ENCODE results near the gene FAM168A. TPM values are rescaled to one million over a fixed set of nuclear protein-coding genes. Genes with fewer than 3 reads are reported as not detected.
"Not testable (repeated sequence)": the region's sequence is repeated elsewhere in the genome, so short reads cannot be mapped to it uniquely, and the experiment has no call there.

The FAM168A gene
- total RNA-seq, 1 experiment from 2014 or later = 15.3 TPM

DNA sequence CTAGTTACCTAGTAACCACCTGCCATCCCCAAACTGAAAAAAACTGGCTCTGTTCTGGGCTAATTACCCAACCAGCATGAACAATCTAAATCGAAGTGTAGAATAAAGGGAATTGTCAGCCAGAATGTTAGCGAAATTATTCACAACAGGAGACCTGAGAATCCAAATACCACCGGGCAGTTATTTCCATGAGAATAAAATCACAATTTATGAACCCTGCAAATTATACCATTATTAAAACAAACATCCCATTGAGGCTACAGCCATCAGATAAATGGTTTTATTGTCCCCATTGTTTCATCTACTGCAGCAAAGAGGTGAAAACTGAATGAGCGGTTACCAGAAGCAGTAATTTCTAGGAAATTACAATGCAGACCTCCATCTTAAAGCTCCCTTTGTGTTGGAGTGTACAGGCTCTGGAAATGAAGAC lies 21.7 kb downstream of the FAM168A start:
- Histone ChIP-seq H3K36me3 (no peaks in the 10 kb centered on the region), H3K4me3 (no peak overlapping the region), H3K27me3 (no peaks in the 10 kb centered on the region), H3K9me3 (no peaks in the 10 kb centered on the region)
- no peak for DNase-seq

DNA sequence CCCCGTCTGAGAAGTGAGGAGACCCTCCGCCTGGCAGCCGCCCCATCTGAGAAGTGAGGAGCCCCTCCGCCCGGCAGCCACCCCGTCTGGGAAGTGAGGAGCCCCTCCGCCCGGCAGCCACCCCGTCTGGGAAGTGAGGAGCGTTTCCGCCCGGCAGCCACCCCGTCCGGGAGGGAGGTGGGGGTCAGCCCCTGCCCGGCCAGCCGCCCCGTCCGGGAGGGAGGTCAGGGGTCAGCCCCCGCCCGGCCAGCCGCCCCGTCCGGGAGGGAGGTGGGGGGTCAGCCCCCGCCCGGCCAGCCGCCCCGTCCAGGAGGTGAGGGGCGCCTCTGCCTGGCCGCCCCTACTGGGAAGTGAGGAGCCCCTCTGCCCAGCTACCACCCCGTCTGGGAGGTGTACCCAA lies 25.9 kb downstream of the FAM168A start:
- H3K4me3 ChIP-seq, H3K27me3 ChIP-seq, H3K36me3 ChIP-seq, H3K9me3 ChIP-seq, DNase-seq: not testable (repeated sequence)

DNA sequence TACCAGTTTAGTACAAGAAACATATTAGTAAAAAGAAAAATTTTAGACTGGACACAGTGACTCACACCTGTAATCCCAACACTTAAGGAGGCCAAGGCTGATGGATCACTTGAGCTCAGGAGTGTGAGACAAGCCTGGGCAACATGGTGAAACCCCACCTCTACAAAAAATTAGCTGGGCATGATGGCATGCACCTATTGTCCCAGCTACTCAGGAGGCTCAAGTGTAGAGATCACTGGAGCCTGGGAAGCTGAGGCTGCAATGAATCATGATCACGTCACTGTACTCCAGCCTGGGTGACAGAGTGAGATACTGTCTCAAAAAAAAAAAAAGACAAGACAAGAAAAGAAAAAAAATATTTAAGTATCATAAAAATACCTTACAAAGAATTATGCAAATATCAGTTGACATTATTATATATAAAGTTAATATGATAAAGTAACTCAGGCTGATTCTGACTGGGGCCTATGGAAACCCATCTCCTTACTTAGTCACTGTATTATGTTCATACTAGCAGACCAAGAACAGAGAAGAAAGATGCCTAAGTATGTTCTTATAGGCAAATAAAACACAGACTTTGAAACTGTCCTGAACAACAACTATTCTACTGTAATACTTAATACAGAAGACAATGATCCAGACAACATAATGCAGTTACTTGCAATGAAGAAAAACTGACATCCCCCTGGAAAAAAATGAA lies 27.3 kb downstream of the FAM168A start:
- H3K36me3 ChIP-seq = no peaks in the 10 kb centered on the region; the same call in none of the 2 replicates
- no peaks in the 10 kb centered on the region for H3K9me3 ChIP-seq
- no peak overlapping the region for H3K4me3 ChIP-seq
- peak; percentile 34 for DNase-seq
- no peaks in the 10 kb centered on the region for H3K27me3 ChIP-seq

DNA sequence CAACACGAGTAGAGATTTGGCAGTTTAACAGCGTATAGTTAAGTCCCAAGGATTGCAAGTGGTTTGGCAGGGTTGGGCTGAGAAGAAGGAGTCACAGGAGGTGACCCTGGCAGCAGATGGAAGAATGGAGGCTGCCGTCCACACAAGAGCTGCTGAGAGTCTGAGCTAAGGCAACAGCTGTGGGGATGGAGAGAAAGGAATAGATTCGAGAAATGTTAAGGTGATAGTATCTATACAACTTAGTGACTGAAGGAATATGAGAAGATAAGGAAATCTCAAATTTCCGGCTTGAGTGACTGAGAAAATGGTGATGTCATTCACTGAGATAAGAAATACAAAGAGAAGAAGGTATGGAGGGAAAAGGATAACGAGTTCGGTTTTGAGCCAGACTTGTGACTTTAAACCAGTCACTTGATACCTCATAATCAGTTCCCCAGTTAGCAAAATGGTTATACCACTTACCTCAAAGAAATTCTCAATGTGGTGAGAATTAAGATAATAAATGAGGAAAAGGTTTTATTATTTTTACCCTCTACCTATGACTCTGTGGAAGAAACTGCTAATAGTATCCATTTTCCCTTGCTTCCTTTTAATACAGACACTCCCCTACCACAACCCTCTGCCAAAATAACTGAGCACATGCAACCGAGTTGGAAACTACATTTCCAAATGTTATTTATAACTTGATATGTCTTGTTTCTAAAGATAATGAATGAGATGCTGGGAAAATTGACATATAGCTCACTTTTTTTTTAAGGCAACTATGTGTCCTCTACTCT lies 30.7 kb downstream of the FAM168A start:
- no peak for DNase-seq
- Histone ChIP-seq H3K27me3 (no peaks in the 10 kb centered on the region), H3K9me3 (no peaks in the 10 kb centered on the region), H3K4me3 (no peak overlapping the region), H3K36me3 (no peaks in the 10 kb centered on the region; the same call in none of the 2 replicates)

DNA sequence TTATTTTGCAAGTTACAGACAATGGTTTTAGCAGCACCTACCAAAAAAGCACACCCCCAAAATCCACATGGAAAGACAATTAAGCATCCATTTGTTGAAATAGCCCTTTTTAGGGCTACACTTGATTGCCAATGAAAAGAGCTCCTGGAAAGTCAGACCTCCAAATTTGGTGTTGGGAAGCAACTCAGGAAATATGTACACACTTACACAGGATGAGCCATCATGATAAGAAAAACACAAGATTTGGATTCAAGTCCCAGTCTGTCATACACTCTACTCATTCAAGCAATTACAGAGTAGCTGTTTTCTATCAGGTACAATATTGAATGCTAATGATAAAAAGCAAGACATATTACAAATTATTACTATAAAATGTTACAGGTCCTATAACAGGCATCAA lies 31.5 kb downstream of the FAM168A start:
- H3K9me3 ChIP-seq = no peaks in the 10 kb centered on the region
- no peaks in the 10 kb centered on the region for H3K27me3 ChIP-seq
- H3K4me3 ChIP-seq = no peak overlapping the region
- H3K36me3 ChIP-seq = no peaks in the 10 kb centered on the region; the same call in none of the 2 replicates
- no peak for DNase-seq

DNA sequence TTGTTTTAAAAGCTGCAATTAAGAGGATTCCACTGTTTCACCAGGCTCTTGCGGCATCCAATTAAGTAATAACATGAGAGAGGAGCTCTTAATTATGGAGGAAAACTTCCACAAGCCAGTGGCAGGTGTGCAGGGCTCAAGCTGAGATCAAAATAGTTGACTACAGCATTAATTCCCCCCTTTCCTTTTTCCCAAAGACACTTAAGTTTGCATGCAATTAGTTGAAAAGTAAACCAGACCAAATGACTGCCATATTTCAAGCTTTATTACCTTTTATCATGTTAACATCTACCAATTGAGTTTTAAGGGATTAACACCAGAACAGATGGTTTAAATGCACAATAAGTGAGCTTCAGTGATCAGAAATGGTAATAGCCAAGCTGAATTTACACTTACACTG lies 32.1 kb downstream of the FAM168A start:
- Histone ChIP-seq H3K36me3 (no peaks in the 10 kb centered on the region; the same call in none of the 2 replicates), H3K27me3 (no peaks in the 10 kb centered on the region), H3K4me3 (no peak overlapping the region), H3K9me3 (no peaks in the 10 kb centered on the region)
- no peak for DNase-seq

DNA sequence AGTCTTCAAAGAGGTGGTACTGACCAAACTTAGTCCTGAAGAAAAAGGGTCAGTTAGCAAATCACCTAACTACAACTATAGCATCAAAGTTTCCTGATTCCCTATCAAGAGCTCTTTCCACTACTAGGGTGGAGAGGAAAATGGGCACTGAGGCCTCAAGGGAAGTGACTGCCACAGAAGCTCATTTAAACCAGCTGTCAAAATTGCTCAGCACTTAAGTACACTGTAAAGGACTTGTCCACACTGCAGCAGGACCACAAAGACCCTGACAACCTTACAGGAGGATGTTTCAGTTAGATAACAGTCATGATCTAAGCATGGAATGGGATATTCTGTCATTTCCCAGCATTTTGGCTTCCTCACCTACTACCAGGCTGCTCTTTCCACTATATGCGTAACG lies 33.0 kb downstream of the FAM168A start:
- no peak overlapping the region for H3K4me3 ChIP-seq
- H3K27me3 ChIP-seq = no peaks in the 10 kb centered on the region
- H3K9me3 ChIP-seq = no peaks in the 10 kb centered on the region
- H3K36me3 ChIP-seq = no peaks in the 10 kb centered on the region; the same call in none of the 2 replicates
- no peak for DNase-seq

DNA sequence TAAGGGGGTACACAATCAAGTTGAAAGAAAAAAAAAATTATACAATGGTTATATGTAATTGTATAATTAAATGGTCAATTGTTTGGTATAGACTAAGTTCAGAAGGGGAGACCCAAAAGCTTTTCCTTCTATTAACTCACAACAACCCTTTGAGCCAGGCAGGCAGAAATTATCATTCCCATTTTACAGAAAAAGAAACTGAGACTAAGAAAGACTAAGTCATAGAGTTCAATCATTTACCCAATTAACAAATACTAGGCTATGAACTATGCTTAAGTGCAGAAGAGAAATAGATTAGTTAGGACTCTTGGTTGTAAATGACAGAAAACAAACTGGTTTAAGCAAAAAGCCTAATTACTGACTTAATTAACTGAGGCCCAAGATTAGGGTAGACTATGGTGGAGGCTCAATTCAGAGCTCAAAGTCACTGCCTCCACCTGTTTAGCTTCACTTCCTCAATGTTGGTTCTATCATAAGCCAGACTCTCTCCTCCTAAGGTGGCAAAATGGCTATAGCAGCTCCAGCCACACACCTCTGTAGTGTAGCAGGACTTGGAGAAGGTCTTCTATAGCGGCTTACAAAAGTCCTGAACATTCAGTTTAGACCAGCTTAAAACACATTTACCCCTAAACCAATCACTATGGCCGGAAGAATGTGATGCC lies 34.2 kb downstream of the FAM168A start:
- Histone ChIP-seq H3K9me3 (no peaks in the 10 kb centered on the region), H3K27me3 (no peaks in the 10 kb centered on the region), H3K36me3 (no peaks in the 10 kb centered on the region; the same call in 1 of the 2 replicates), H3K4me3 (no peak overlapping the region)
- DNase-seq = no peak

DNA sequence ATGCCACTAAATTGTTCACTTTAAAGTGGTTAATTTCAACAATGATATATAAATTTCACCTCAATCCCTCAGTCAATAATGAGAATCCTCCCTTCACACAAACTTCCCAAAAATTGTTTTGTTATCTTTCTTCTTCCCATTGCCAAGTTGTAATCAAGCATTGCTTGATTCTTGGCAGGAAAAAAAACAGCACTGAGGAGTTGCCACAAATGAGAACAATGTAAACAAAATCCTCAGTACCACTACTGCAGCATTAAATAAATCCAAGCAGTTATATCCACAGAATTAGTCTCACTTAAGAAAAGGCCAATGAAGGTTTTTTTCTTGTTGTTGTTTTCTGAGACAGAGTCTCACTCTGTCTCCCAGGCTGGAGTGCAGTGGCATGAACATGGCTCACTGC lies 38.2 kb downstream of the FAM168A start:
- DNase-seq = no peak
- Histone ChIP-seq H3K4me3 (no peak overlapping the region), H3K36me3 (no peaks in the 10 kb centered on the region), H3K9me3 (no peaks in the 10 kb centered on the region), H3K27me3 (no peaks in the 10 kb centered on the region)

DNA sequence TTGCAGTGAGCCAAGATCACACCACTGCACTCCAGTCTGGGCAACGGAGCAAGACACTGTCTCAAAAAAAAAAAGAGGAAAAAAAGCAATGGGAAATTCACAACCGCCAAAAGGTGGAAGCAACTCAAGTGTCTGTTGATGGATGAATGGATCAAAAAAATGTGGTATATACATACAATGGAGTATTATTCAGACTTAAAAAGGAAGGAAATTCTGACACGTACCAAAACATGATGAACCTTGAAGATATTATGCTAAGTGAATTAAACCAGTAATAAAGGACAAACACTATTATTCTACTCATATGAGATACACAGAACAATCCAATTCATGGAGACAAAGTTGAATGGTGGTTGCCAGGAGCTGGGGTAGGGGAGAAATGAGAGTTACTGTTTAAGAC lies 40.9 kb downstream of the FAM168A start:
- no peak overlapping the region for H3K4me3 ChIP-seq
- no peaks in the 10 kb centered on the region for H3K27me3 ChIP-seq
- DNase-seq = no peak
- H3K9me3 ChIP-seq = no peaks in the 10 kb centered on the region
- no peaks in the 10 kb centered on the region; the same call in 1 of the 2 replicates for H3K36me3 ChIP-seq

DNA sequence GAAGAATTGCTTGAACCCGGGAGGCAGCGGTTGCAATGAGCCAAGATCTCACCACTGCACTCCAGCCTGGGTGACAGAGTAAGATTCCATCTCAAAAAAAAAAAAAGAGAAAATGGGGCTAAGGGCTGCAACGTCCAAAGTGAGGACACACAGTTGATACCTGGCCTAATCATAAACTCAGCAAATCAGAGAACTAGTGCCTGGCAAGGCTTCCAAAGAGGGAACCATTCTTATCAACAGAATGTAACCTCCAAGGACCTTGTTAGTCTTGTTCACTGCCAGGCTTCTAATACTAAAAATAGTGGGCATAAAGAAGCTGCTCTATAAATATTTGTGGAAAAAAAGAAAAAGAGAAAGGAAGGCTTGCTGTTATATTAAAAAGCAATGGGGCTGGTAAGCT lies 42.3 kb downstream of the FAM168A start:
- no peak for DNase-seq
- Histone ChIP-seq H3K36me3 (no peaks in the 10 kb centered on the region; the same call in 1 of the 2 replicates), H3K9me3 (no peaks in the 10 kb centered on the region), H3K27me3 (no peaks in the 10 kb centered on the region), H3K4me3 (no peak overlapping the region)

DNA sequence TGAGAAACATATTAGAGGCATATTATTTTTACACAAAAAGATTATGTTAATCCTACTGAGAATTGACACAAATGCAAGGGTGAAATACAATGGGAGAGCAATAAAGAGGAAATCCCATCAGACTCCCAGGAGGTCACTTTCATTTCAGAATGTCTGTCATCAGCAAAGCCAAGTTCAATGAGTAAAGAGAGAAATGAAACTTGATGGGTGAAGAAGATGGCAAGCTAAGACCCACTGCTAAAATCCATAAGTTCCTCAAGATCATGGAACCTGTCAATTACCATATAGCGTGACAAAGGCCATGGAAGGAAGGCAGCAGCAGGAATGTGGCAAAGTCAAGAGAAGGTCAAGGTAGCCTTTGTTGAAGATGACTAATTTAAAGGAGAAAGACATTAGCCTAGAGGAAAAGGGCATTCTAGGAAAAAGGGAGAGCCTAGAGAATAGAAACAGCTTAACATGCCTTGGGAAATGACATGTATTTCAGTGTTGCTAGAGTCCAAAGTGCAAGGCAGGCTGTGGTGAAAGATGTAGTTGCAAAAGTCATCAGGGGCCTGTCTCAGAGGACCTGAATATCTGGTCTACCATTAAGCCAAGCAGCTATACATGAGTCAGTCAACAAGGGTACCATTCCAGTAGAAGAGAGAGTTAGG lies 43.1 kb downstream of the FAM168A start:
- Histone ChIP-seq H3K36me3 (no peaks in the 10 kb centered on the region; the same call in 1 of the 2 replicates), H3K4me3 (no peak overlapping the region), H3K27me3 (no peaks in the 10 kb centered on the region), H3K9me3 (no peaks in the 10 kb centered on the region)
- DNase-seq = no peak

DNA sequence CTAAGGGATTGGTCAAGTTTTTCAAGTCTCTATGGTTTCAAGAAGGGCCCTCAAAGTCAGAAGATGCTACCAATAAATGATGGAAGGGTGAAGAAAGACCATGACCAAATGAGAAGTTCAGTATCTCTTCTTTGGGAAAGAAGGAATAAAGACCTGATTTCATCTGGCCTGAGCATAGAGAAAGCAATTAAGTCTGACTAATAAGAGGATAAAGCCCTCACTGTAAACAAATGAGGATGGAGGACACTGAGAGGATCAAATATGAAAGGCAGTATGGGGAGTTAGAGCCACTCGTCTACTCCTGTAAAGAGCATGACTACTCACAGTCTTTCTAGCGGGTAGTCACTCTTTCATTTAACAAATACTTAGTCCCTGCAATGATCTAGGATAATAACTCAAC lies 44.6 kb downstream of the FAM168A start:
- Histone ChIP-seq H3K9me3 (no peaks in the 10 kb centered on the region), H3K36me3 (no peaks in the 10 kb centered on the region; the same call in 1 of the 2 replicates), H3K27me3 (no peaks in the 10 kb centered on the region), H3K4me3 (no peak overlapping the region)
- DNase-seq = no peak

DNA sequence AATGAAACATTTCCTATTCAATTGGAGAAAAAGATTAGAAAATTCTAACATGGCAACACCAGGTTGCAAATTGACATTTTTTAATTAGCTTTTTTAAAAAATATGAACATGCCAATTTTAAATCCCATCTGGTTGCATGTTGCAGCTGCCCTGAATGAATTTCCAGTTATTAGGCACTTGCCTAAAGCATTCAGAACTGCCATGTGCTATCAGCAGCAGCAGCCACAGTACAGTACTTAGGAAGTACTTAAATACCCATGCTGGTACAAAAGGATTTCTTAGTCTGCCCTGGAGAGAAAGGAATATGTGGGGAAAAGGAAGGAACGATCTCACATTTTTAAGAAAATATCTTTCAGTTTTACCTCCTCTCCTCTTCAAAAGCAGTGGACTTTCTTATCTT lies 46.2 kb downstream of the FAM168A start:
- Histone ChIP-seq H3K9me3 (no peaks in the 10 kb centered on the region), H3K4me3 (no peak overlapping the region), H3K27me3 (no peaks in the 10 kb centered on the region), H3K36me3 (no peaks in the 10 kb centered on the region; the same call in 1 of the 2 replicates)
- DNase-seq = no peak

DNA sequence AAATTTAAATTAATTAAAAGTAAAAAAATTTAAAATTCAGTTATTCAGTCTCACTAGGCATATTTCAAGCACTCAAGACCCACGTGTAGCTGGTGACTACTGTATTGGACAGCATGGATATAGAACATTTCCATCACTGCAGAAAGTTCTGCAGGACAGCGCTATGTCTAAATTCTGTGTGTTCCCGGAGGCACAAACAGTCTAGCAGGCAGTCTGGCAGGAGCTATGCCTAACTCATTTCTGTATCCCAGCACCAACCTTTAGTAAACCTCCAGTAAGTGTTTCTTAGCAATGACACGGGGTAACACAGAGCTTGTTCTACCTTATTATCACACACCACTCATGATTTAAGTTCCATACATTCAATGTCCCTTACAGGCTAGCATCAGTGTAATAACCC lies 48.5 kb downstream of the FAM168A start:
- H3K4me3 ChIP-seq = no peak overlapping the region
- DNase-seq = no peak
- H3K27me3 ChIP-seq = no peaks in the 10 kb centered on the region
- H3K9me3 ChIP-seq = no peaks in the 10 kb centered on the region
- no peaks in the 10 kb centered on the region for H3K36me3 ChIP-seq

DNA sequence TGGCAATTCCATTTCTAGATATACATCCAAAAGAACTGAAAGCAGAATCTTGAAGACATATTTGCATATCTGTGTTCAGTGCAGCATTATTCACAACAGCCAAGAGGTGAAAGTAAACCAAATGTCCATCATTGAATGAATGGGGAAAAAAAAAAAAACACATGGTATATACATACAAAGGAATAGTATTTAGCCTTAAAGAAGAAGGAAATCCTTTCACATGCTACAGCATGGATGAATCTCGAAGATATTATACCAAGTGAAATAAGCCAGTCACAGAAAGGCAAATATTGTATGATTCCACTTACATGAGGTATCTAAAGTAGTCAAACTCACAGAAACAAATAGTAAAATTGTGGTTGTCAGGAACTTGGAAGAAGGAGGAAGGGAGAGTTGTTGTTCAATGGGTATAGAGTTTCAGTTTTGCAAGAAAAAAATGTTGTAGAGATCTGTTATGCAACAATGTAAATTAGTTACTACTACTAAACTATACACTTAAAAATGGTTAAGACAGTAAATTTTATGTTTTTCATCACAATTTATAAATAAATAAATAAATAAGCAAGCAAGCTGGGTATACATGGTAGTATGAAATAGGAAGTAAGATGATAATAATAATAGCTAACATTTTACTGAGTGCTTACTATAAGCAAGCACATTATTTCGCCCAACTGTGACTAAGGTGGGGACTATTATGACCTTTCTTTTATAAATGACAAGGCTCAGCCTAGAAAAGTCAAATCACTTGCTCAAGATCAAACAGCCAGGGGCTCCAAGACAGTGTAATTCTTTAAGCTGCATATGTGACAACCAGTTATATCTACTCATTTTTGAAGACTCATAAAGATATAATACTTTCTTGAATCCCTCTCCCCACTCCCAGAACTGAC lies 50.0 kb downstream of the FAM168A start:
- no peaks in the 10 kb centered on the region for H3K9me3 ChIP-seq
- H3K27me3 ChIP-seq = no peaks in the 10 kb centered on the region
- H3K36me3 ChIP-seq = no peaks in the 10 kb centered on the region
- no peak overlapping the region for H3K4me3 ChIP-seq
- DNase-seq = no peak
